ENCODE measurements around the gene C5.

Gene C5

DNA sequence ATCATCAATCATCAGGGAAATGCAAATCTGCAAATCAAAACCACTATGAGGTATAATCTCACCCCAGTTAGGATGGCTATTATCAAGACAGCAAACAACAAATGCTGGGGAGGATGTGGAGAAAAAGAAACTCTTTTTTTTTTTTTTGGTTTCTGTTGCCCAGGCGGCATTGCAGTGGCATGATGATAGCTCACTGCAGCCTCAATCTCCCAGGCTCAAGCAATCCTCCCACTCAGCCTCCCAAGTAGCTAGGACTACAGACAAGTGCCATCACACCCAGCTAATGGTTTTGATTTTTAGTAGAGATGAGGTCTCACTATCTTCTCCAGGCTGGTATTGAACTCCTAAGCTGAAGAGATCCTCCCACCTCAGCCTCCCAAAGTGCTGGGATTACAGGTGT is 19.3 kb upstream of the C5 start:
- WGBS, result 57% methylated on average over 1 of the region's 1 CpG
- H2BK15ac ChIP-seq (ENCODE audit: low read depth, poor library complexity, severe bottlenecking), result no peak overlapping the region
- H3K36me3 ChIP-seq (ENCODE audit: control insufficient read depth in 1 of 2, insufficient read depth in 2 of 2, low read depth in 1 of 2, low read length in 2 of 2), result no peaks in the 10 kb centered on the region

DNA sequence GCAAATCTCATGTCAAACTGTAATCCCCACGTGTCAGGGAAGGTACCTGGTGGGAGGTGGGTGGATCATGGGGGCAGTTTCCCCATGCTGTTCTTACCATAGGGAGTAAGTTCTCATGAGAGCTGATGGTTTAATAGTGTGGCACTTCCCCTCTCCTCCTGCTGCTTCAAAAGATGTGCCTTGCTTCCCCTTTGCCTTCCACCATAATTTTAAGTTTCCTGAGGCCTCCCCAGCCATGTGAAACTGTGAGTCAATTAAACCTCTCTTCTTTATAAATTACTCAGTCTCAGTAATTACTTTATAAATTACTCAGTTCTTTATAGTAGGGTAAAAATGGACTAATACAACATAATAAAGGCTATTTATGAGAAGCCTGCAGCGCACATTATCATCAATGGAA is 17.6 kb upstream of the C5 start:
- H2AFZ ChIP-seq (ENCODE audit: low read depth, low read length), result no peak overlapping the region
- H2BK5ac ChIP-seq (ENCODE audit: low read depth, low read length, poor library complexity, severe bottlenecking), result no peak overlapping the region
- WGBS, result 40% methylated on average over 1 of the region's 2 CpGs
- H3K4me2 ChIP-seq (ENCODE audit: low read length, poor library complexity, severe bottlenecking), result no peak overlapping the region
- H3K9ac ChIP-seq (ENCODE audit: low read length), result no peak overlapping the region
- no peak overlapping the region for H2AK5ac ChIP-seq (ENCODE audit: low read length, severe bottlenecking)
- H2BK12ac ChIP-seq (ENCODE audit: low read length in 2 of 2), result no peak overlapping the region
- no peak overlapping the region for H4K91ac ChIP-seq (ENCODE audit: low read length)
- no peak overlapping the region for H3K14ac ChIP-seq (ENCODE audit: low read length in 2 of 2)
- H3K23ac ChIP-seq (ENCODE audit: low read length in 2 of 2), result no peak overlapping the region
- no peak overlapping the region for H3K27ac ChIP-seq (ENCODE audit: low read length, poor library complexity, severe bottlenecking)
- no peak overlapping the region for H2BK120ac ChIP-seq (ENCODE audit: low read depth, low read length)
- no peaks in the 10 kb centered on the region for H3K36me3 ChIP-seq (ENCODE audit: control insufficient read depth in 1 of 2, insufficient read depth in 2 of 2, low read depth in 1 of 2, low read length in 2 of 2)
- peaks cover 3% of the 10 kb centered on the region for H3K79me1 ChIP-seq (replicated peaks; ENCODE audit: low read length, poor library complexity, severe bottlenecking)
- H2BK15ac ChIP-seq (ENCODE audit: low read depth, poor library complexity, severe bottlenecking), result no peak overlapping the region
- no peaks in the 10 kb centered on the region for H3K27me3 ChIP-seq (ENCODE audit: control insufficient read depth in 1 of 2, insufficient read depth in 1 of 2, low read length in 2 of 2)
- no peak overlapping the region for H3K4me3 ChIP-seq (ENCODE audit: insufficient read depth in 1 of 2, low read depth in 1 of 2, low read length in 2 of 2)
- peaks cover 2% of the 10 kb centered on the region for H3K4me1 ChIP-seq (ENCODE audit: control insufficient read depth, insufficient read depth, low read depth, low read length)
- no peak overlapping the region for H4K8ac ChIP-seq (ENCODE audit: low read length)
- no peak overlapping the region for H3K18ac ChIP-seq (ENCODE audit: low read depth in 1 of 2, low read length in 2 of 2)
- no peak for DNase-seq
- H3K4ac ChIP-seq (ENCODE audit: low read depth in 1 of 2, low read length in 2 of 2), result no peak overlapping the region
- H3K9me3 ChIP-seq (ENCODE audit: control insufficient read depth, low read length), result no peaks in the 10 kb centered on the region

More for the DNA sequence above, 19.3 kb upstream of the C5 start:
- no peak overlapping the region for H3K4ac ChIP-seq (ENCODE audit: low read depth in 1 of 2, low read length in 2 of 2)
- H4K8ac ChIP-seq (ENCODE audit: low read length), result no peak overlapping the region
- H3K18ac ChIP-seq (ENCODE audit: low read depth in 1 of 2, low read length in 2 of 2), result no peak overlapping the region
- no peak overlapping the region for H2BK5ac ChIP-seq (ENCODE audit: low read depth, low read length, poor library complexity, severe bottlenecking)
- H3K4me1 ChIP-seq (ENCODE audit: control insufficient read depth, insufficient read depth, low read depth, low read length), result peaks cover 5% of the 10 kb centered on the region
- H3K23ac ChIP-seq (ENCODE audit: low read length in 2 of 2), result no peak overlapping the region
- H3K9me3 ChIP-seq (ENCODE audit: control insufficient read depth, low read length), result no peaks in the 10 kb centered on the region
- H2BK120ac ChIP-seq (ENCODE audit: low read depth, low read length), result no peak overlapping the region
- H3K4me3 ChIP-seq (ENCODE audit: insufficient read depth in 1 of 2, low read depth in 1 of 2, low read length in 2 of 2), result no peak overlapping the region
- H3K27ac ChIP-seq (ENCODE audit: low read length, poor library complexity, severe bottlenecking), result no peak overlapping the region
- H2BK12ac ChIP-seq (ENCODE audit: low read length in 2 of 2), result no peak overlapping the region
- no peak overlapping the region for H3K14ac ChIP-seq (ENCODE audit: low read length in 2 of 2)
- no peak for DNase-seq
- no peak overlapping the region for H3K4me2 ChIP-seq (ENCODE audit: low read length, poor library complexity, severe bottlenecking)
- H3K9ac ChIP-seq (ENCODE audit: low read length), result no peak overlapping the region
- no peak overlapping the region for H2AFZ ChIP-seq (ENCODE audit: low read depth, low read length)
- no peak overlapping the region for H2AK5ac ChIP-seq (ENCODE audit: low read length, severe bottlenecking)
- H4K91ac ChIP-seq (ENCODE audit: low read length), result no peak overlapping the region
- peaks cover 3% of the 10 kb centered on the region for H3K79me1 ChIP-seq (replicated peaks; ENCODE audit: low read length, poor library complexity, severe bottlenecking)
- no peaks in the 10 kb centered on the region for H3K27me3 ChIP-seq (ENCODE audit: control insufficient read depth in 1 of 2, insufficient read depth in 1 of 2, low read length in 2 of 2)

DNA sequence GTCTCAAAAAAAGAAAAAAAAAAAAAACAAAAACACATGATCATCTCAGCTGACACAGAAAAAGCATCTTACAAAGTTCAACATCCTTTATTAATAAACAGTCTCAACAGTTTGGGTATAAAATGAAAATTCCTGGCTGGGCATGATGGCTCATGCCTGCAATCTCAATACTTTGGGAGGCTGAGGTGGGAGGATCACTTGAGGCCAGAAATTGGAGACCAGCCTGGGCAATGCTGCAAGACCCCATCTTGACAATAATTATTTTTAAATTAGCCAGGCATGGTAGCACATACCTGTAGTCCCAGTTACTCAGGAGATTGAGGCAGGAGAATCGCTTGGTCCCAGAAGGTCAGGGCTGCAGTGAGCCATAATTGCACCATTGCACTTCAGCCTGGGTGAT is 16.8 kb upstream of the C5 start:
- H2BK5ac ChIP-seq (ENCODE audit: low read depth, low read length, poor library complexity, severe bottlenecking), result no peak overlapping the region
- H3K4ac ChIP-seq (ENCODE audit: low read depth in 1 of 2, low read length in 2 of 2), result no peak overlapping the region
- no peak overlapping the region for H2AK5ac ChIP-seq (ENCODE audit: low read length, severe bottlenecking)
- H3K9me3 ChIP-seq (ENCODE audit: control insufficient read depth, low read length), result no peaks in the 10 kb centered on the region
- no peaks in the 10 kb centered on the region for H3K36me3 ChIP-seq (ENCODE audit: control insufficient read depth in 1 of 2, insufficient read depth in 2 of 2, low read depth in 1 of 2, low read length in 2 of 2)
- no peak overlapping the region for H4K91ac ChIP-seq (ENCODE audit: low read length)
- H3K14ac ChIP-seq (ENCODE audit: low read length in 2 of 2), result no peak overlapping the region
- H2BK120ac ChIP-seq (ENCODE audit: low read depth, low read length), result no peak overlapping the region
- no peak for DNase-seq
- H2AFZ ChIP-seq (ENCODE audit: low read depth, low read length), result no peak overlapping the region
- 100% methylated on average over 1 of the region's 1 CpG for WGBS
- H3K18ac ChIP-seq (ENCODE audit: low read depth in 1 of 2, low read length in 2 of 2), result no peak overlapping the region
- H3K4me2 ChIP-seq (ENCODE audit: low read length, poor library complexity, severe bottlenecking), result no peak overlapping the region
- peaks cover 3% of the 10 kb centered on the region for H3K79me1 ChIP-seq (replicated peaks; ENCODE audit: low read length, poor library complexity, severe bottlenecking)
- H4K8ac ChIP-seq (ENCODE audit: low read length), result no peak overlapping the region
- H3K4me1 ChIP-seq (ENCODE audit: control insufficient read depth, insufficient read depth, low read depth, low read length), result peaks cover 2% of the 10 kb centered on the region
- H3K27ac ChIP-seq (ENCODE audit: low read length, poor library complexity, severe bottlenecking), result no peak overlapping the region
- no peak overlapping the region for H3K4me3 ChIP-seq (ENCODE audit: insufficient read depth in 1 of 2, low read depth in 1 of 2, low read length in 2 of 2)
- no peak overlapping the region for H3K9ac ChIP-seq (ENCODE audit: low read length)
- no peak overlapping the region for H3K23ac ChIP-seq (ENCODE audit: low read length in 2 of 2)
- H3K27me3 ChIP-seq (ENCODE audit: control insufficient read depth in 1 of 2, insufficient read depth in 1 of 2, low read length in 2 of 2), result no peaks in the 10 kb centered on the region
- H2BK12ac ChIP-seq (ENCODE audit: low read length in 2 of 2), result no peak overlapping the region
- H2BK15ac ChIP-seq (ENCODE audit: low read depth, poor library complexity, severe bottlenecking), result no peak overlapping the region

DNA sequence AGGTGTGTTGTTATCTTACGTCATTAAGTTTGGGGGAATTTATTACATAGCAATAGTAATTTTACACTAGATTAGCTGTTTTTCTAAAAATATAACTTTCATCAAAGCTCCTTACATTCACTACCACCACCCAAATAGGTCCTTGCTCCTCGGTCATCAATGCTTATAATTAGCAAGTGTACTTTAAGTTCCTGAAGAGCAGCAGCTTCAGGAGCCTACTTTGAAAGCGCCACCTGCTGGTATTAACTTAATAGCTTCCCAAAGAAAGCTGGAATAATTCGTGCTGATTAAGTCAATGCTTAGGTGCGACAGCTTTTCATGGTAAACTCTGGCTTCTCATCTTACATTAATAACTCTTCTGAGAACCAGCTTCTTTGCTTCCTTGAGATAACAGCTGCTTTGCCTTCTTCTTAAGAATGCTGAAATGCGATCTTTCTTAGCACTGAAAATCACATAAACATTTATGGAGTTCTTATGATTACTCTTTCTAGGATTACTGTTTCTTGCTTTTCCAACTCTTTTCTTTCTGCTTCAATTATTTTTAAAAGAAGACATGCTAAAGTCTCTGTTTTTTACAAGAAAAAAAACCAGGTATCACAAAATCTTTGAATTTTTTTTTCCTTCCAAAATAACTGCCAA is 10.0 kb upstream of the C5 start:
- no peak overlapping the region for H2BK12ac ChIP-seq (ENCODE audit: low read length in 2 of 2)
- peaks cover 10% of the 10 kb centered on the region for H3K9me3 ChIP-seq (ENCODE audit: control insufficient read depth, low read length)
- no peak overlapping the region for H2AK5ac ChIP-seq (ENCODE audit: low read length, severe bottlenecking)
- WGBS, result 4% methylated on average over 4 of the region's 6 CpGs
- H3K4ac ChIP-seq (ENCODE audit: low read depth in 1 of 2, low read length in 2 of 2), result no peak overlapping the region
- no peak overlapping the region for H3K27ac ChIP-seq (ENCODE audit: low read length, poor library complexity, severe bottlenecking)
- no peaks in the 10 kb centered on the region for H3K27me3 ChIP-seq (ENCODE audit: control insufficient read depth in 1 of 2, insufficient read depth in 1 of 2, low read length in 2 of 2)
- no peak overlapping the region for H2BK5ac ChIP-seq (ENCODE audit: low read depth, low read length, poor library complexity, severe bottlenecking)
- no peak overlapping the region for H2BK120ac ChIP-seq (ENCODE audit: low read depth, low read length)
- H3K4me1 ChIP-seq (ENCODE audit: control insufficient read depth, insufficient read depth, low read depth, low read length), result no peaks in the 10 kb centered on the region
- H3K4me3 ChIP-seq (ENCODE audit: insufficient read depth in 1 of 2, low read depth in 1 of 2, low read length in 2 of 2), result peak overlapping the region in 1 of 2 experiments; percentile 20
- H3K18ac ChIP-seq (ENCODE audit: low read depth in 1 of 2, low read length in 2 of 2), result no peak overlapping the region
- no peak overlapping the region for H3K23ac ChIP-seq (ENCODE audit: low read length in 2 of 2)
- H4K8ac ChIP-seq (ENCODE audit: low read length), result no peak overlapping the region
- no peaks in the 10 kb centered on the region for H3K36me3 ChIP-seq (ENCODE audit: control insufficient read depth in 1 of 2, insufficient read depth in 2 of 2, low read depth in 1 of 2, low read length in 2 of 2)
- H4K91ac ChIP-seq (ENCODE audit: low read length), result no peak overlapping the region
- H3K79me1 ChIP-seq (replicated peaks; ENCODE audit: low read length, poor library complexity, severe bottlenecking), result no peaks in the 10 kb centered on the region
- H3K4me2 ChIP-seq (ENCODE audit: low read length, poor library complexity, severe bottlenecking), result no peak overlapping the region
- no peak overlapping the region for H2BK15ac ChIP-seq (ENCODE audit: low read depth, poor library complexity, severe bottlenecking)
- no peak overlapping the region for H2AFZ ChIP-seq (ENCODE audit: low read depth, low read length)
- no peak overlapping the region for H3K14ac ChIP-seq (ENCODE audit: low read length in 2 of 2)
- DNase-seq, result peak; percentile 71
- H3K9ac ChIP-seq (ENCODE audit: low read length), result peak overlapping the region; percentile 68

Data from mesenchymal stem cell (in vitro differentiated cells and primary cell).